GM18861 (cell line): ENCODE measurements around the gene PHYKPL.
"Not testable (repeated sequence)": the region's sequence is repeated elsewhere in the genome, so short reads cannot be mapped to it uniquely, and the experiment has no call there.

Experiments used
- ATAC-seq: cut with Tn5 transposase; IDR thresholded peaks from one replicate; pipeline ENCODE4 v1.9.1; 2021; ENCODE audit not compliant: unreplicated experiment

The PHYKPL gene

GRCh38 chr5:178265746-178266145 is 33.1 kb upstream of the PHYKPL start:
- no peak for ATAC-seq

- no peak for ATAC-seq
Observed at GRCh38 chr5:178264044-178264443, 31.4 kb upstream of the PHYKPL start.

- no peak for ATAC-seq
Observed at GRCh38 chr5:178261666-178262600, 29.3 kb upstream of the PHYKPL start.

DNA sequence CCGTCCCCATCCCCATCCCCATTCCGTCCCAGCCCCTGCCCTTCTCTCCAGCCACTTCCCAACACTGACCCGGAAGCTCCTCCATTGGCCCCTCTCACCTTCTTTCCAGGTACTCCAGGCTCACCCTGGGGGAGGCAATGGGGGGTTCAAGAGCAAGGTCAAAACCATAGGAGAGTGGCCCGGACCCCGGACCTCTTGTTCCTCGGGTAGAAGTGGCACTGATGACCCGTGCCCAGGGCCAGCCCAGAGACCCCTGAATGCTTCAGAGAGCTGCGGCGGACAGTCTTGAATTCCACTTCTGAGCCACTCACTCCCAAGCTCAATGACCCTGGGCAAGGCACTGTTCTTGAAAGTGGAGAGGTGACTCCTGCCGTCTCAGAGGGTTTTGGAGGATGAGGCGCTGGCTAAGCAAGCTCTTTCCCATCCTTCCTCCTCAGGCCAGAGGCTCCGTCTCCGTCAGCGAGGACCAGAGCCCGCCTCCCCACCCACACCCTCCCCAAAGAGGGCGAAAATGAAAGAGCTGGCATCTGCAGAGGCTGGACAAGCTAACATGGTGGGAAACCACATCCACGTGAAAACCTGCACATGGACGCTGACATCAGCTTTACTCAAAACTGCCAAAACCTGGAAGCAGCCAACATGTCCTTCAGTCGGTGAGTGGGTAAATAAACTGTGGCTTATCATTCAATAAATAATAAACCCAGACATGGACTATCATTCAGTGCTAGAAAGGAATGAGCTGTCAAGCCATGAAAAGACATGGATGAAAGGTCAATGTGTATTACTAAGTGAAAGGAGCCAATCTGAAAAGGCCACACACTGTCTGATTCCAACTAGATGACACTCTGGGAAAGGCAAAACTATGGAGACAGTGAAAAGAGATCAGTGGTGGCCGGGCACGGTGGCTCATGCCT is 27.3 kb upstream of the PHYKPL start:
- no peak for ATAC-seq

- ATAC-seq: no peak
Observed at GRCh38 chr5:178257650-178258049, 25.0 kb upstream of the PHYKPL start.

GRCh38 chr5:178256746-178257145 is 24.1 kb upstream of the PHYKPL start:
- ATAC-seq: no peak

- ATAC-seq: not testable (repeated sequence)
Observed at GRCh38 chr5:178253632-178254031, 21.0 kb upstream of the PHYKPL start.

DNA sequence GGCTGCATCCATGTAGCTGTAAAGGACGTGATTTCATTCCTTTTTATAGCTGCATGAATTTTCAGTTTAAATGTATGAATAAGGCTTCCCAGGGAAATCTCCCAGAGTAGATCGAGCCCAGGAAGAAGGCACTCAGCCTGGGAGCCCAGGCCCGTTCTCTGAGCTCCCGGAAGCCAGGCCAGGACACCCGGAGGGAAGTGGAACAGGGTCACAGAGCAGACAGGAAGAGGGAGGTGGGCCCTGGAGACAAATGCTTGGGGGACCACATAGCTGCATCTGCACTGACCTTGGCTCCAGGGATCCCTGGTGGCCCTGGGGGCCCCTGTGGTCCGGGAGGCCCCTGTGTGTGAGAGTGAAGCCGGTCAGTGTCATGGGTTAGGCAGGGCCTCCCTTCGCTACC is 19.7 kb upstream of the PHYKPL start:
- ATAC-seq: no peak

GRCh38 chr5:178250263-178250662 is 17.7 kb upstream of the PHYKPL start:
- ATAC-seq: no peak

DNA sequence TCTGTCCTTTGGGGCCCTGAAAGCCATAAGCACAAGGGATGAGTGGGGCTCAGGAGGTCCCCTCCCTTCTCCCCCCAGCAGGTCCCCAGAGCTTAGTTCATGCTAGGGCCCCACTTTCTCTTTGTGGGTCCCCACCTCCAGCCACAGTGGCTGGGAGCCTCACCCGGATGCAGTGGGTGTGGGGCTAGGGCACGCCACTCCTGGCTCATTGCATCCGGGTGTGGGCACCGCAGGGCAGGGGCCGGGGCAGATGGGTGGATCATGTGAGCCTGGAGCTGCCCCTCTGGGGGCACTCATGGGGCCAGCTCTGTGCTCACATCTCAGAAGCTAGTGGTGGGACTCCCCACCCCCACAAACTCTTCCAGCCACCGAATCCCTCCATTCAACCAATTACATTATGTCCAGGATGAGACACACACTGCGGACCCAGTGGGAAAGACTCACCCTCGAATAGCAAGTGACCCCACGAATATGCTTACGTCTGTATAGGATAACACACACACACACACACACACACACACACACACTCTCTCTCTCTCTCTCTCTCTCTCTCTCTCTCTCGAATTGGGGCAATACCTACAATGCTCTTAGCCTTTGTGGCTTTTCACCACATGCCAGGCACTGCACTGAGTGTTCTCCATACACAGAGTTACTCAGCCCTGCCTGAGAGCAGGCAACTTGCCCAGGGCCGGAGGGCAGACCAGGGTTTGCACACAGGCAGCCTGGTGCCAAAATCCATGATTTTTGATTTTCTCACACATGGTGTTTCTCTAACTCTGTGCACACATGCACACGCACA is 16.8 kb upstream of the PHYKPL start:
- no peak for ATAC-seq

- no peak for ATAC-seq
Observed at GRCh38 chr5:178248750-178249149, 16.1 kb upstream of the PHYKPL start.

- no peak for ATAC-seq
Observed at GRCh38 chr5:178247481-178248456, 15.2 kb upstream of the PHYKPL start.

DNA sequence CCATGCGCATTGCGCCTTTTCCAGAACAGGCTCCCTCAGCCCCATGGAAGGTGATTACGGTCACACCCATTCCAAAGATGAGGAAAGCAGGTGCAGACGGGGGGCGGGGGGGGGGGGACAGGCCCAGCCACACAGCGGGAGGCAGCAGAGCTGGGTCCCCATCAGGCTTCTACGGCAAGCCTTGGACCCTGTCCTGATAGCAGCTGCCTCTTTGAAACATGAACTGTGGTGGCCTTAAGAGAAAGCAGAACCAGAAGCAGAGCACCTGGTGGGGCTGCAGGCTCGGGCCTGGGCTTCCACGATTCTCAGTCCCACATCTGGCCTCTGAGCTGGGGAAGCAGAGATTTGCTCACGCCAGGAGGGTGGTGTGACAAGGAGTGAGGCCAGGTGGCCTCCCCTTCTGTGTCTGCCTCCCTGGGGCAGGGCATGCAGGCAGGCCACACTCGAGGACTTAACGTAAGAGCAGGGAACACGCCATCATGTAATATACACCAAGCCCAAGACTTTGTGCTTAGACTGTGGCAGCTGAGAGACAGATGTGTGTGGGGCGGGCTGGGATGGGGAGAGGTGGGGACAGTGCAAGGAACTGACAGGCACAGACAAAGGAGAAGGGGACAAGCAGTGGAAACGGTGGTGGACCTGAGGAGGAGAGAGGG is 14.2 kb upstream of the PHYKPL start:
- ATAC-seq: no peak

GRCh38 chr5:178245389-178245788 is 12.8 kb upstream of the PHYKPL start:
- no peak for ATAC-seq

DNA sequence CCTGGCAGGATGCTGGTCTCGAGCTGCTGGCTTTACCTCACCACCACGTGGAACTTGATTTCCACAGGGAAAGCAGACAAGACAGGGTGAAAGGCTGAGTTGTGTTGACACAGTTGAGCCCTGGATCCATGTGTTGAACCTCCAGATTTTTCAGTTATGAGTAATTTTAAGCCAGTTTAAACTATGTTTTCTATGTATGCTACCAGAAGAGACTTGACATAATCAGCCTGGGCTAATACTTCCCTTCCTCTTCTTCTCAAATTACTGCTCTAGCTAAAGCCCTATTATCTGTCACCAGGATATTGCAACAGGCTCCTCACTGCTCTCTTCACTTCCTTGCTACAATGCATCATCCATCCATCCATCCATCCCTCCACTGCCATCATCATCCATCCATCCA is 12.0 kb upstream of the PHYKPL start:
- ATAC-seq: no peak

DNA sequence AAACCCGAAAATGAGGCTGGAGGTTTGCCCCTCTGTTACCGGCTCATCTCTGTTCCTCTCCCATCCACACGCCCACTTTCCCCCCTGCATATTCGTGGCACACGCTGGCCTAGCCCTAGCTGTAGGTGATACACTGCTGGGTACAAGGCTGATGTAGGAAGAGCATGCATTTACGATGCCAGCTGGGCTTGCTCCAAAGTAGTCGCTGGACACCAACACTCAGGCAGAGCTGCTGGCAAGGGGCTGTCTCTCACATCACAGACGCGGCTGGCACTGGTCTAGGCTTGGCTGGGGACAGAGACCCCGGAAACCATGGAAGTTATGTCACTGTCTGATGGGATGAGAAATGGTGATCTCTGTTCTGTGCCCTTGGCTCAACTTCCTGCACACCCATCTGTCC is 9.8 kb upstream of the PHYKPL start:
- no peak for ATAC-seq

GRCh38 chr5:178241688-178242231 is 9.2 kb upstream of the PHYKPL start:
- no peak for ATAC-seq

- ATAC-seq: no peak
Observed at GRCh38 chr5:178241231-178241663, 8.6 kb upstream of the PHYKPL start.

DNA sequence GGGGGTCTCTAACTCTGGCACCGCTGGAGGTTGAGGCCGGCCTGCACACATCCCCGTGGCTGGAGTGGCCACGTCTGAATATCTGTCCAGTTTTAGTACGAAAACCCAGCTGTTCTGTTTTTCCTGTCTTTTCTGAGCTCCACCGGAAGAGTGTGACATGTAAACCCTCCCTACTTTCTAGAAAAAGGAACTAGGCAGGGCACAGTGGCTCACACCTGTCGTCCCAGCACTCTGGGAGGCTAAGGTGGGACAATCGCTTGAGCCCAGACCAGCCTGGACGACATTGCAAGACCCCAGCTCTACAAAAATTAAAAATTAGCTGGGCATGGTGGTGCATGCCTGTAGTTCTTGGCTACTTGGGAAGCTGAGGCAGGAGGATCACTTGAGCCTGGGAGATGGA is 8.2 kb upstream of the PHYKPL start:
- ATAC-seq: no peak
